ENCODE data around the gene FBXW9.
"Not testable (repeated sequence)": the region's sequence is repeated elsewhere in the genome, so short reads cannot be mapped to it uniquely, and the experiment has no call there.

Gene FBXW9

GRCh38 chr19:12678039-12678438 lies 18.4 kb downstream of the FBXW9 start:
- H3K27me3 ChIP-seq (ENCODE audit: insufficient read depth, low read length); H3K4me1 ChIP-seq (ENCODE audit: control insufficient read depth, insufficient read depth, low read length, unreplicated experiment); H3K36me3 ChIP-seq (ENCODE audit: insufficient read depth, low read length); H3K79me2 ChIP-seq (ENCODE audit: control insufficient read depth, insufficient read depth, low read length, unreplicated experiment); H2AFZ ChIP-seq (ENCODE audit: low read length, unreplicated experiment); H3K4me3 ChIP-seq (ENCODE audit: low read depth, low read length); H3K27ac ChIP-seq (ENCODE audit: low read depth, low read length): not testable (repeated sequence)

GRCh38 chr19:12676928-12677327 lies 19.5 kb downstream of the FBXW9 start:
- Histone ChIP-seq H3K4me1 (ENCODE audit: control insufficient read depth, insufficient read depth, low read length, unreplicated experiment) (no peaks in the 10 kb centered on the region), H3K36me3 (ENCODE audit: insufficient read depth, low read length) (no peaks in the 10 kb centered on the region), H2AFZ (ENCODE audit: low read length, unreplicated experiment) (no peak overlapping the region), H3K79me2 (ENCODE audit: control insufficient read depth, insufficient read depth, low read length, unreplicated experiment) (peaks cover 10% of the 10 kb centered on the region), H3K4me3 (ENCODE audit: low read depth, low read length) (no peak overlapping the region), H3K27me3 (ENCODE audit: insufficient read depth, low read length) (no peaks in the 10 kb centered on the region), H3K27ac (ENCODE audit: low read depth, low read length) (no peak overlapping the region)

DNA sequence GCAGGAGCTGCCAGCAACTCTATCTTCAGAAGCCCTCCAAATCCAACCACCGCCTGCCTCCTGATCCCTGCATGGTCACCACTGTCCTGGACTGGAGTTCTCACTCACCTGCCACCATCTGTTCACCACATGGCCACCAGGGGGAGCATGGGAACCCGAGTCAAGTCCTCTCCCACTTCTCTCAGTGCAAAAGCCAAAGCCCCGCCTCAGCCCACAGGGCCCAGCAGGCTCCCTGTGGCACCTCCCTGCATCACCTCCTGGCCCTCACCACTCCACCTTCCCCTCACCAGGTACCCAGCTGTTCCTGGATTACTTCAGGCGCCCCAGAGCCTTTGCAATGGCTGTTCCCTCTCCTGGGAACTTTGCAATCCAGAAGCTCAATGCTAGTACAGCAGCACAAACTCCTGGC lies 20.0 kb downstream of the FBXW9 start:
- no peak overlapping the region for H3K27ac ChIP-seq (ENCODE audit: low read depth, low read length)
- no peak overlapping the region for H2AFZ ChIP-seq (ENCODE audit: low read length, unreplicated experiment)
- H3K4me3 ChIP-seq (ENCODE audit: low read depth, low read length): no peak overlapping the region
- no peaks in the 10 kb centered on the region for H3K4me1 ChIP-seq (ENCODE audit: control insufficient read depth, insufficient read depth, low read length, unreplicated experiment)
- H3K27me3 ChIP-seq (ENCODE audit: insufficient read depth, low read length): no peaks in the 10 kb centered on the region
- peaks cover 10% of the 10 kb centered on the region for H3K79me2 ChIP-seq (ENCODE audit: control insufficient read depth, insufficient read depth, low read length, unreplicated experiment)
- H3K36me3 ChIP-seq (ENCODE audit: insufficient read depth, low read length): no peaks in the 10 kb centered on the region

DNA sequence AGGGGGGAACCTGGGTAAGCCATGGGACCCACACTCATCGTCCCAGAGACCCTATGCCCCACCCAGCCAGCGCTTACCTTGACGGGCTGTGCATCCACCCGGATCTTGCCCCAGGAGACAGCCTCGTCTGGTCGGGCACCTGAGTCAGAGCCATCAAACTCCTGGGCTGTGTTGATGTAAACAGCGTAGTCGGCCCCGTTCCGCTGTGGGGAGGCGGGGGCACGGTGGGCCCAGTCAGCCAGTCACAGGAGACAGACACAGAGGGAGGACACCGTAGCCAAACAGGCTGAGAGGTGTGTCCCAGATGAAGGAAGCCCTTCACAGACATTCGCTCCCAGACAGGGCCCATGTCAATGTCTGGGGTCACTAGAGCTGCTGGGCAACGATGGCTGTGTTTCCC lies 20.5 kb downstream of the FBXW9 start:
- no peaks in the 10 kb centered on the region for H3K27me3 ChIP-seq (ENCODE audit: insufficient read depth, low read length)
- no peak overlapping the region for H3K4me3 ChIP-seq (ENCODE audit: low read depth, low read length)
- H3K27ac ChIP-seq (ENCODE audit: low read depth, low read length): no peak overlapping the region
- H3K4me1 ChIP-seq (ENCODE audit: control insufficient read depth, insufficient read depth, low read length, unreplicated experiment): no peaks in the 10 kb centered on the region
- H3K79me2 ChIP-seq (ENCODE audit: control insufficient read depth, insufficient read depth, low read length, unreplicated experiment): peaks cover 10% of the 10 kb centered on the region
- H2AFZ ChIP-seq (ENCODE audit: low read length, unreplicated experiment): no peak overlapping the region
- no peaks in the 10 kb centered on the region for H3K36me3 ChIP-seq (ENCODE audit: insufficient read depth, low read length)

- H3K27ac ChIP-seq (ENCODE audit: low read depth, low read length): no peak overlapping the region
Measured at GRCh38 chr19:12675399-12675798, 21.0 kb downstream of the FBXW9 start.

DNA sequence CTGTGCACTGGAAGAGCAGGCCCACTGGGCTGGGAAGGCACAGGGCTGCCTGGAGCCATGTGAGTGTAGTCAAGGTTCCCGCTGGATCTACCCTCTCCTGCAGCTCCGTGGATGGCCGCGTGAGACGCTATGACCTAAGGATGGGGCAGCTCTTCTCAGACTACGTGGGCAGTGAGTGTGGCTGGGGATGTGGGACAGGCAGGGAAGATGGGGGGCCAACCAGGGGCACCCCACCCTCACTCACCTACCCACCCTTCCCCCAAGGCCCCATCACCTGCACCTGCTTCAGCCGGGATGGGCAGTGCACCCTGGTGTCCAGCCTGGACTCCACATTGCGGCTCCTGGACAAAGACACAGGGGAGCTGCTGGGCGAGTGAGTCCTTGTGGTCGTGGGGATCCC lies 23.7 kb downstream of the FBXW9 start:
- Histone ChIP-seq H3K27ac (ENCODE audit: low read depth, low read length) (no peak overlapping the region), H3K27me3 (ENCODE audit: insufficient read depth, low read length) (no peaks in the 10 kb centered on the region), H2AFZ (ENCODE audit: low read length, unreplicated experiment) (no peak overlapping the region), H3K36me3 (ENCODE audit: insufficient read depth, low read length) (no peaks in the 10 kb centered on the region), H3K4me1 (ENCODE audit: control insufficient read depth, insufficient read depth, low read length, unreplicated experiment) (peaks cover 10% of the 10 kb centered on the region), H3K4me3 (ENCODE audit: low read depth, low read length) (no peak overlapping the region), H3K79me2 (ENCODE audit: control insufficient read depth, insufficient read depth, low read length, unreplicated experiment) (peaks cover 20% of the 10 kb centered on the region)

More at GRCh38 chr19:12675399-12675798, 21.0 kb downstream of the FBXW9 start:
- no peak overlapping the region for H2AFZ ChIP-seq (ENCODE audit: low read length, unreplicated experiment)
- H3K4me3 ChIP-seq (ENCODE audit: low read depth, low read length): no peak overlapping the region
- peaks cover 2% of the 10 kb centered on the region for H3K4me1 ChIP-seq (ENCODE audit: control insufficient read depth, insufficient read depth, low read length, unreplicated experiment)
- H3K27me3 ChIP-seq (ENCODE audit: insufficient read depth, low read length): no peaks in the 10 kb centered on the region
- peaks cover 11% of the 10 kb centered on the region for H3K79me2 ChIP-seq (ENCODE audit: control insufficient read depth, insufficient read depth, low read length, unreplicated experiment)
- no peaks in the 10 kb centered on the region for H3K36me3 ChIP-seq (ENCODE audit: insufficient read depth, low read length)

DNA sequence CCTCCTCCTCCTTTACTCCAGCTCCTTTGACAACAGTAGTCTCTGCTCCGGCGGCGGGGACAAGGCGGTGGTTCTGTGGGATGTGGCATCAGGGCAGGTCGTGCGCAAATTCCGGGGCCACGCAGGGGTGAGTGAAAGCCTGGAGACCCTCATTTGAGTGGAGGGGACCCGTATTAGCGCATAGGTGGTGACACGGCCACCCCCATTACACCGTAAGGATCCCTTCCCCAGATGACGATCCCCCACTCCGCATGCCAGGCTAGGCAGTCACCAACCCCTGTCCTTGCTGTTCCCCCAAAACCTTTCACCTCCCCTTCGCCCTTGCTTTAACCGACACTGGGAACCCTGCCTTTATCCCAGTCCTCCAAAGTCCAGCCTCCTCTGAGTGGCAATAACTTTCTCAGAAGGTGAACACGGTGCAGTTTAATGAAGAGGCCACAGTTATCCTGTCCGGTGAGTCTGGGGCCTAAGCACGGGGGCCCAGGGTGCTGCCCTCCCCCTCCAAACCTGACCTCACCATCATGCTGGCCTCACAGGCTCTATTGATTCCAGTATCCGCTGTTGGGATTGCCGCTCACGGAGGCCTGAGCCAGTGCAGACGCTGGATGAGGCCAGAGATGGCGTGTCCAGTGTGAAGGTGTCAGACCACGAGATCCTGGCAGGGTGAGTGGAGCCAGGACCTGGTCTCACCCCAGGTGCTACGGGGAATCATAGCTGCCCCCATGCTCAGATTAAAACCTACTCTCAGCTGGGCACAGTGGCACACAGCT lies 26.1 kb downstream of the FBXW9 start:
- Histone ChIP-seq H3K27ac (ENCODE audit: low read depth, low read length) (peak overlapping the region; percentile 96; the same call in 1 of the 2 replicates), H3K36me3 (ENCODE audit: insufficient read depth, low read length) (no peaks in the 10 kb centered on the region), H3K4me1 (ENCODE audit: control insufficient read depth, insufficient read depth, low read length, unreplicated experiment) (peaks cover 22% of the 10 kb centered on the region), H3K79me2 (ENCODE audit: control insufficient read depth, insufficient read depth, low read length, unreplicated experiment) (peaks cover 22% of the 10 kb centered on the region), H3K27me3 (ENCODE audit: insufficient read depth, low read length) (no peaks in the 10 kb centered on the region), H3K4me3 (ENCODE audit: low read depth, low read length) (peak overlapping the region; percentile 94), H2AFZ (ENCODE audit: low read length, unreplicated experiment) (no peak overlapping the region)

- peak overlapping the region; percentile 96 for H3K27ac ChIP-seq (ENCODE audit: low read depth, low read length)
- no peaks in the 10 kb centered on the region for H3K36me3 ChIP-seq (ENCODE audit: insufficient read depth, low read length)
- peaks cover 22% of the 10 kb centered on the region for H3K4me1 ChIP-seq (ENCODE audit: control insufficient read depth, insufficient read depth, low read length, unreplicated experiment)
- peak overlapping the region; percentile 74 for H2AFZ ChIP-seq (ENCODE audit: low read length, unreplicated experiment)
- H3K27me3 ChIP-seq (ENCODE audit: insufficient read depth, low read length): no peaks in the 10 kb centered on the region
- H3K79me2 ChIP-seq (ENCODE audit: control insufficient read depth, insufficient read depth, low read length, unreplicated experiment): peaks cover 22% of the 10 kb centered on the region
- peak overlapping the region; percentile 94 for H3K4me3 ChIP-seq (ENCODE audit: low read depth, low read length)
Measured at GRCh38 chr19:12669270-12670158, 26.9 kb downstream of the FBXW9 start.

DNA sequence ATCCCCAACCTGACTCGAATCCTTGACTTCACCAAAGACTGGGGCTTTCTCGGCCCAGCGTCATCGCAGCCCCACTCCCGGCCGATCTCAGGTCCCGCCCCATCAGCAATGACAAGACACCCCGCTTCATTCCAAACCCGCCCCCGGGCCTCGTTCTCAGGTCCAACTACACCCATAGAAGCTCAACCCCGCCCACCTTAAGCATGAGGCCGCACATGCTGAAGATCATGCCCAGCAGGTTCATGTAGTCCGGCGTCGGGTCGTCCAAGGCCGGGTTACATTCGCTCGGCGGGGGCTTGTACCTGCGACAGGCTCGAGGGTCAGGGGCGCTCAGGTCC lies 27.5 kb downstream of the FBXW9 start:
- Histone ChIP-seq H3K79me2 (ENCODE audit: control insufficient read depth, insufficient read depth, low read length, unreplicated experiment) (peaks cover 22% of the 10 kb centered on the region), H3K4me1 (ENCODE audit: control insufficient read depth, insufficient read depth, low read length, unreplicated experiment) (peaks cover 22% of the 10 kb centered on the region), H3K4me3 (ENCODE audit: low read depth, low read length) (peak overlapping the region; percentile 94), H2AFZ (ENCODE audit: low read length, unreplicated experiment) (peak overlapping the region; percentile 57), H3K27ac (ENCODE audit: low read depth, low read length) (peak overlapping the region; percentile 96), H3K36me3 (ENCODE audit: insufficient read depth, low read length) (no peaks in the 10 kb centered on the region), H3K27me3 (ENCODE audit: insufficient read depth, low read length) (no peaks in the 10 kb centered on the region)

GRCh38 chr19:12668346-12668745 lies 28.1 kb downstream of the FBXW9 start:
- H3K27me3 ChIP-seq (ENCODE audit: insufficient read depth, low read length): no peaks in the 10 kb centered on the region
- H3K36me3 ChIP-seq (ENCODE audit: insufficient read depth, low read length): no peaks in the 10 kb centered on the region
- H3K4me1 ChIP-seq (ENCODE audit: control insufficient read depth, insufficient read depth, low read length, unreplicated experiment): peaks cover 22% of the 10 kb centered on the region
- H3K27ac ChIP-seq (ENCODE audit: low read depth, low read length): peak overlapping the region; percentile 96; the same call in 1 of the 2 replicates
- peaks cover 22% of the 10 kb centered on the region for H3K79me2 ChIP-seq (ENCODE audit: control insufficient read depth, insufficient read depth, low read length, unreplicated experiment)
- peak overlapping the region; percentile 57 for H2AFZ ChIP-seq (ENCODE audit: low read length, unreplicated experiment)
- H3K4me3 ChIP-seq (ENCODE audit: low read depth, low read length): peak overlapping the region; percentile 94

Measured in ACC112 (cell line).